Mesothelial cell of epicardium (in vitro differentiated cells): ENCODE data around the gene NPAS2. TPM values are rescaled to one million over a fixed set of nuclear protein-coding genes. Genes with fewer than 3 reads are reported as not detected.

Experiments used
- DNase-seq, 2 experiments: peaks; one replicate each; pipeline ENCODE4 v3.0.0; 2021; ENCODE audit warnings: low spot score in 2 of 2; ENCODE audit not compliant: unreplicated experiment in 2 of 2
- H3K27ac Mint-ChIP-seq: 2 replicates; pipeline ENCODE4 v1.8.0; 2021; ENCODE audit warnings: mixed read lengths
- H3K27me3 Mint-ChIP-seq: 2 replicates; pipeline ENCODE4 v1.8.0; 2021; ENCODE audit warnings: low read depth, mixed read lengths
- H3K36me3 Mint-ChIP-seq: 2 replicates; pipeline ENCODE4 v1.8.0; 2021; ENCODE audit warnings: mixed read lengths
- H3K4me1 Mint-ChIP-seq: 2 replicates; pipeline ENCODE4 v1.8.0; 2021; ENCODE audit warnings: mixed read lengths
- H3K4me3 Mint-ChIP-seq: 2 replicates; pipeline ENCODE4 v1.8.0; 2021; ENCODE audit warnings: mild to moderate bottlenecking, moderate library complexity, mixed read lengths
- H3K9me3 Mint-ChIP-seq: 2 replicates; pipeline ENCODE4 v1.8.0; 2021; ENCODE audit warnings: mixed read lengths
- CTCF ChIP-seq: fragments of 200-600 bp; sonication (generic); IDR thresholded peaks from one replicate; pipeline ENCODE4 v1.5.0; 2021; ENCODE audit warnings: antibody characterized with exemption; ENCODE audit not compliant: unreplicated experiment
- total RNA-seq: library from RNA; stranded (reverse); gene quantifications from 3 replicates; pipeline ENCODE4 v1.2.1, GENCODE V29; 2021

The NPAS2 gene
- total RNA-seq, 1 donor from 2014 or later: 5.4 TPM

- Mint-ChIP-seq H3K36me3 (peaks cover 29% of the 10 kb centered on the region), H3K4me1 (peaks cover 29% of the 10 kb centered on the region)
- no peak for DNase-seq
Measured at GRCh38 chr2:101003278-101003775, 183.4 kb downstream of the NPAS2 start.

GRCh38 chr2:101004620-101005325 lies 184.8 kb downstream of the NPAS2 start:
- no peaks in the 10 kb centered on the region for H3K9me3 Mint-ChIP-seq

More at GRCh38 chr2:101003278-101003775, 183.4 kb downstream of the NPAS2 start:
- Mint-ChIP-seq H3K27ac (peak overlapping the region; percentile 99), H3K4me3 (peak overlapping the region; percentile 96), H3K27me3 (peaks cover 2% of the 10 kb centered on the region), H3K9me3 (no peaks in the 10 kb centered on the region)
- TF ChIP-seq CTCF: no peak

GRCh38 chr2:101006065-101006715 lies 186.3 kb downstream of the NPAS2 start:
- H3K4me1 Mint-ChIP-seq: peaks cover 29% of the 10 kb centered on the region
- H3K27ac Mint-ChIP-seq: no peak overlapping the region
- no peak for DNase-seq
- H3K9me3 Mint-ChIP-seq: no peaks in the 10 kb centered on the region
- H3K27me3 Mint-ChIP-seq: no peaks in the 10 kb centered on the region
- H3K36me3 Mint-ChIP-seq: peaks cover 37% of the 10 kb centered on the region
- no peak for TF ChIP-seq CTCF
- H3K4me3 Mint-ChIP-seq: no peak overlapping the region

More at GRCh38 chr2:101004620-101005325, 184.8 kb downstream of the NPAS2 start:
- DNase-seq: no peak
- peak overlapping the region; percentile 76 for H3K27ac Mint-ChIP-seq
- H3K4me3 Mint-ChIP-seq: peak overlapping the region; percentile 96
- TF ChIP-seq CTCF: no peak
- peaks cover 33% of the 10 kb centered on the region for H3K36me3 Mint-ChIP-seq
- peaks cover 29% of the 10 kb centered on the region for H3K4me1 Mint-ChIP-seq
- H3K27me3 Mint-ChIP-seq: peaks cover under 1% of the 10 kb centered on the region

GRCh38 chr2:101007415-101008345 lies 187.7 kb downstream of the NPAS2 start:
- Mint-ChIP-seq H3K4me3 (no peak overlapping the region), H3K27me3 (no peaks in the 10 kb centered on the region), H3K27ac (peak overlapping the region; percentile 68), H3K9me3 (no peaks in the 10 kb centered on the region), H3K4me1 (peaks cover 23% of the 10 kb centered on the region), H3K36me3 (peaks cover 37% of the 10 kb centered on the region)
- no peak for TF ChIP-seq CTCF
- DNase-seq: no peak

GRCh38 chr2:101011152-101011551 lies 191.2 kb downstream of the NPAS2 start:
- no peaks in the 10 kb centered on the region for H3K9me3 Mint-ChIP-seq
- no peak for DNase-seq
- no peaks in the 10 kb centered on the region for H3K4me1 Mint-ChIP-seq
- H3K4me3 Mint-ChIP-seq: no peak overlapping the region
- peak overlapping the region; percentile 75 for H3K27ac Mint-ChIP-seq
- no peak for TF ChIP-seq CTCF
- H3K27me3 Mint-ChIP-seq: no peaks in the 10 kb centered on the region
- H3K36me3 Mint-ChIP-seq: peaks cover 28% of the 10 kb centered on the region
